COR-L47 (cell line): Measurements from ENCODE around the gene NOTCH3.

Experiments
- DNase-seq: peaks from one replicate; lab custom pipeline; 2025; lab: John Stamatoyannopoulos, UW

NOTCH3 gene

DNA sequence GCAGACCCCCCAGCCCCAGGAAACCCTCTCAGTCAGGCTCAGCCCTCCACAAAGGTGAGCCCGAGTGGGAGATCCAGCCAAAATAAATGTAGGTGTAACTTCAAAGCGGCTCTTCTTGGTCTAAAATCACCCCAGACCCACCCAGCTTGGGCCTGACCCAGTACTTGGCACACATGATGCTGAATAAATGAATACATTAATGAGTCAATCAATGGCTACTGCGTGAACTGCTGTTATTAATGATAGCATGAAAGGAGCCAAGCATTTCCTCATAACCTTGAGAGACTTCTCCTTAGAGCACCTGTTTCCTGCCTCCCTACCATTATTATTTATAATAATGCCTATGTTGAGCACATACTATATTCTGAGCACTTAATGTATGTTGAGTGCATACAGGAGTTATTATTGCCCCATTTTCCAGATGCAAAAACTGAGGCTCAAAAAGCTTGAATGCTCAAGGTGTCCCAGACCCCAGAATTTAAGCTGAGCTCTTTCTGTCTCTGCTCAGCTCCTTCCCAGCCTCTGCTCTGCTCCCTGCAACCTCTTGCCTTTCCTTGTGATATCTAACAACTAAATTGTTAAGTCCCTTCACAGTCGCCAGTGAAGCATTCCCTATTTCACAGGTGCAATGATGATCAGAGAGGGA is 4.3 kb downstream of the NOTCH3 start:
- no peak for DNase-seq

DNA sequence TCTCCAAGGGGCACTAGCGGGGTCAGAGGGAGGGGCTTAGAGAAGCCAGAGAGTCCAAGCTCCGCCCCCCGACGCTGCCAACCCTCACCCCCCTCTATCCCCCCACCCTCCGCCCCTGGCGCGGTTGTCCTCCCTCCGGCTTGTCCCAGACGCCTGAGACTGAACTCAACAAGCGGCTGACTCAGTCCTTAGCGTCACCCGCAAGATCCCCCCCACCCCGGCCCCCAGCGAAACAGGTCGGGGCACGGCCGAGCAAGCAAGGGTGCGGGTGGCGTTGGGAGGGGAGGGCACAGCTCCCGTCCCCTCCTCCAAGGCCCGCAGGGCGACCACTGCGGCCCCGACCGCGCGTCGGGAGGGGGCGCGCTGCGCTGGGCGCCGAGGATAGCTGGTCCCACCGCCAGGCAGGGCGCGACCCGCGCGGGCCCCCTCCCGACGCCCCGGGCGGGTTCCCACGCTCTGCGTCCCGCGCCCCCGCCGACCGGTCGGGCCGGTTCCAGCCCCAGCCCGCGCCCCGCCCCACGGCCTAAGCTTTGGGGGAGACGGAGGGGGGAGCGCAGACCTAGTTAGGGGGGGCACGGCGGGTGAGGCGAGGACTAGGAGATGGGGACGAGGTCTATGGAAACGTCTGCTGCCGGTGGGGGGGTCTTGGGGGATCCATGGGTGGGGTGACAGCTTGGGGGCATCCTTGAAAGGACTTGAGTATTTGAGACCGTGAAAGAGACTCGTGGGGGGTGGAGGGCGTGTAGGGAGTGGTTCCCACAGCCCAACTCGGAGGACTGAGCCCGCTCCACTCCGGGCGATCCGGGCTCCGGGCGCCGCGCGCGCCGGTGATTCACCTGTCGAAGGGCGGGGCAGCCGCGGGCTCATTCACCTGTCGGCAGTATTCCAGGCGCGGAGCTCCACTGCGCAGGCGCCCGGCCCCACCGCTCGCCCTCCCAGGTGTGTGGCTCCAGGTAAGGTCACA is 5.1 kb downstream of the NOTCH3 start:
- peak; percentile 67 for DNase-seq

DNA sequence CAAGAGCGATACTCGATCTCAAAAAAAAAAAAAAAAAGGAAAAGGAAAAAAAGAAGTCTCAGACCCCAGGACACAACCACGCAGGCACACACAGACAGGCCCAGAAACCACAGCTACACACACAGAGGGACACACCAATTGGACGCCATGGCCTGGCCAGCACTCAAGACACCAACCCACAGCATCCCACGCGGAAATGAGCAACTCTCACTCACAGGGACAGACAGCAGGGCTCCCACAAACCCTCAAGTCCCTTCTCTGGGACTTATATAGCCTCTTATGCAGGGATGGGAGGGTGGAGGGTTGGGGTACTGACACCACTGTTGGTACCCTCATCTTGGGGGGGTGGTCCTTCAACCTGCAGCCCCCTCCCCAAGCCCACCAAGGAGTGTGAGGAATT is 5.9 kb downstream of the NOTCH3 start:
- no peak for DNase-seq

DNA sequence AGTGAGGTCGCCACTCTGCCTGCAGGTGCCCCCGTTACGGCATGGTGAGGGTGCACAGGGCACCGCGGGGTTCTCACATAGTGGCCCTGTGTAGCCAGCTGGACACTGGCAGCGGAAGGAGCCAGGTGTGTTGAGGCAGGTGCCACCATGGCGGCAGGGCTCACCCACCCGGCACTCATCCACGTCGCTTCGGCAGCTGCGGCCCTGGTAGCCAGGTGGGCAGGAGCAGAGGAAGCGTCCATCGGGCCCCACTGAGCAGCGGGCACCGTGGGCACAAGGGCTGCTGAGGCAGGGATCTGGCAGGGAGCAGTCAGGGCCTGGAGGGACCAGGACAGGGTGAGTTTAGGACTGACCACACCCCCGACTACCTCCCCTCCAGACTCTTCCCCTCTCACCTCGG is 8.8 kb downstream of the NOTCH3 start:
- no peak for DNase-seq

DNA sequence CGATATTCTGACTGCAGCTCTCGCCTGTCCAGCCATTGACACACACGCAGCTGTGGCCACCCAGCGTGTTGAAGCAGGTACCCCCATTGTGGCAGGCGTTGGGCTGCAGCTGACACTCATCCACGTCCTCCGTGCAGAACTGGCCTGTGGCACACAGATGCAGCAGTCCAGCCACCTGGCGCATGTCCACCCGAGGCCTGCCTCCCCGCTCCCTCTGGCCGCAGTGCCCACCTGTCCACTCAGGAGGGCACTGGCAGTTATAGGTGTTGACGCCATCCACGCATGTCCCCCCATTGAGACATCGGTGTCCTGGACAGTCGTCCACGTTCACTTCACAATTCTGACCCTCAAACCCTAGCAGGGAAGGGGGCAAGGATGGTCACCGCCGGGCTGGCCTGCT is 9.3 kb downstream of the NOTCH3 start:
- DNase-seq, result no peak

DNA sequence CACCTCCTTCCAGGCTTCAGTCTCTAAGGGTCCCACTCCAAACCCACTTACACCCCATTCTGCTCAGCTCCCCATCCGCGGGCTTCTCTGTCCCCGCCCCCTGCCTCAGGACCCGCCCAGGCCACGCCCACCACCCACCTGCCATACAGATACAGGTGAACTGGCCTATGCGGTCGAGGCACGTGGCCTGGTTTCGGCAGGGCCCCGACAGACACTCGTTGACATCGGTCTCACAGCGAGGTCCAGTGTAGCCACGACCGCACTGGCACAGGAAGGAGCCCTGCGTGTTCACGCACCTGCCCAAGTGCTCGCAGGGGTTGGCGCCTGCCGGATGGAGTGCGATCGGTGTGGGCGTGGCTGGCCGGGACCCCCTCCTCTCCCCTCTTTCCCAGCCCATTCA is 11.9 kb downstream of the NOTCH3 start:
- no peak for DNase-seq

DNA sequence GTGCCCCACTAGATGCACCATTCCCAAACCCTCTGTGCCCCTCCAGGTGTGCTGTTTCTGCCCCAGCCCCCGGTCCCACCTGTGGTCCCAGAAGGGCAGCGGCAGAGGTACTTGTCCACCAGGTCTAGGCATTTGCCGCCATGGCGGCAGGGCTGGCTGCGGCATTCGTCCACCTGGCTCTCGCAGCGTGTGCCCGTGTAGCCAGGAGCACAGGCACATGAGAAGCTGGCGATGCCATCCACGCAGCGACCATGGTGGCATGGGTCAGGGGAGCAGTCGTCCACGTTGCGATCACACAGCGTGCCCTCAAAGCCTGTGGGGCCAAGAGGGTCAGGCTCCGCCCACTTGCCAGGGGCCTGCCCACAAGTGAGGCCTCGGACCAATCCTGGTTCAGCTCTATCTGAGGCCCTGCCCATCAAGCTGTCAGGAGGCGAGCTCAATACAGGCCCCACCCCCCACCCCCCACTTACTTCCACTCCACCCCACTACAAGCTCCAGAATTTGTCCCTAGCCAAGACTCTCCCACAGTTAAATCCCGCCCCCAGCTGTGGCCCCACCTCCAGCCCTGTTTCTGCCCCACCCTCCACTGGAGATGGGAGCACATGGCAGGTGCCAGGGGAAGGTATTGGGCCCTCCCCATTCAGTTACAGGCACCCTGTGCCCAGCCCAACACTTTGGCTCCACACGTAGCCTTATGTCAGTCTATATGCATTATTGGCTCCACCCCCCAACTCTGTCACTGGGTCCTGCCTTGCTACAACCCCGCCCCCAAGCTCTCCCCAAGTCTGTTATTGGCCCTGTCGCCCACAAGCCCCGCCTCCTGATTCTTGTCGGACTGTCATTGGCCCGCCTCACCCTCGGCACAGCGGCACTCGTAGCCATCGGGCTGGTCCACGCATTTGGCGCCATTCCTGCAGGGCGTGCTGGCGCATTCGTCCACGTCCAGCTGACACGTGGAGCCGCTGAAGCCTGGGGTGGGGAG is 13.5 kb downstream of the NOTCH3 start:
- DNase-seq, result no peak

DNA sequence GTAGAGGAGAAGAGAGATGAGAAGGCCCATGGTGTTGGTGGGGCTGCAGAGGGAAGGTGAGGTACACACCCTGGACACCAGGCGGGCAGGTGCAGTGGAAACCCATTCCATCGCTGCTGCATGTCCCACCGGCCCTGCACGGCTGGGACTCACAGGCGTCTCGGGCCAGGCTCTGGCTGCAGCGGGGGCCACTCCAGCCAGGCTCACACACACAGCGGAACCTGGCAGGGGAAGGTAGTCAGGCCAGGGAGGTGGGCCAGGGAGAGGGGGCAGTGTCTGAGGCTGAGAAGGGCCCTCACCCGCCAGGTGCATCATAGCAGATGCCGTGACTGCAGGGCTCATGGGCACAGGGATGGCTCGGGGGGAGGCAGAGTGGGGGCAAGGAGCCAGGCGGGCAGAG is 15.6 kb downstream of the NOTCH3 start:
- no peak for DNase-seq

DNA sequence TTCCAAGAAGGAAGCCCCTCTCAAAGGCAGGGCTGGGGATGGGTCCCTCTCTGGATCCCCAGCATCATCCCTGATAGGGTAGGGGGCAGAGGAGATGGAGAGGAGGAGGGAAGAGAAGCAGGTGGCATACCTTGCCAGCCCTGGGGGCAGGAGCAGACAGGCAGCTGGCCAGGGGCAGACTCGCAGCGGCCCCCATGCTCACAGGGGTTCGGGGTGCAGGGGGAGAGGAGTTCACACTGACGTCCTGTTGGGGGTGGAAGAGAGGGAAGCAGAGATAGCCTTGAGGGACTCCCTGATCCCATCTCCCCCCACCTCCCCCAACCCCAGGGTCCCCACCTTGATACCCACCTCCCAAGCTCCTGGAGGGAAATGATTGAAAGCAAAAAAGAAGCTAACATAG is 16.0 kb downstream of the NOTCH3 start:
- DNase-seq, result no peak

DNA sequence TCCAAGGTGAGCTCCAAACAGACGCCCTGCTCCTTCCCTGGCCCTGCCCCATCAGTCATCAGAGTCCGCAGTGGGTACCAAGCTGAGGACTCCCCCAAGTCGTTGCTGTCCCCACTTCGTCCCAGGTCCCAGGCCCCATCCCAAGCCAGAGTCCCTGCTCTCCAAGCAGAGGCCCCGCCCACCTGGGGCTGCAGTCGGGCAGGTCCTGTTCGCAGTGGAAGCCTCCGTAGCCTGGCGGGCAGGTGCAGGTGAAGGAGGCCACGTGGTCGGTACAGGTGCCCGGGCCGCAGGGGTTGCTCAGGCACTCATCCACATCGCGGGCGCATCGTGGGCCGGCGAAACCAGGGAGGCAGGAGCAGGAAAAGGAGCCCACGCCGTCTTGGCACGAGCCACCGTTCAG is 19.4 kb downstream of the NOTCH3 start:
- no peak for DNase-seq

DNA sequence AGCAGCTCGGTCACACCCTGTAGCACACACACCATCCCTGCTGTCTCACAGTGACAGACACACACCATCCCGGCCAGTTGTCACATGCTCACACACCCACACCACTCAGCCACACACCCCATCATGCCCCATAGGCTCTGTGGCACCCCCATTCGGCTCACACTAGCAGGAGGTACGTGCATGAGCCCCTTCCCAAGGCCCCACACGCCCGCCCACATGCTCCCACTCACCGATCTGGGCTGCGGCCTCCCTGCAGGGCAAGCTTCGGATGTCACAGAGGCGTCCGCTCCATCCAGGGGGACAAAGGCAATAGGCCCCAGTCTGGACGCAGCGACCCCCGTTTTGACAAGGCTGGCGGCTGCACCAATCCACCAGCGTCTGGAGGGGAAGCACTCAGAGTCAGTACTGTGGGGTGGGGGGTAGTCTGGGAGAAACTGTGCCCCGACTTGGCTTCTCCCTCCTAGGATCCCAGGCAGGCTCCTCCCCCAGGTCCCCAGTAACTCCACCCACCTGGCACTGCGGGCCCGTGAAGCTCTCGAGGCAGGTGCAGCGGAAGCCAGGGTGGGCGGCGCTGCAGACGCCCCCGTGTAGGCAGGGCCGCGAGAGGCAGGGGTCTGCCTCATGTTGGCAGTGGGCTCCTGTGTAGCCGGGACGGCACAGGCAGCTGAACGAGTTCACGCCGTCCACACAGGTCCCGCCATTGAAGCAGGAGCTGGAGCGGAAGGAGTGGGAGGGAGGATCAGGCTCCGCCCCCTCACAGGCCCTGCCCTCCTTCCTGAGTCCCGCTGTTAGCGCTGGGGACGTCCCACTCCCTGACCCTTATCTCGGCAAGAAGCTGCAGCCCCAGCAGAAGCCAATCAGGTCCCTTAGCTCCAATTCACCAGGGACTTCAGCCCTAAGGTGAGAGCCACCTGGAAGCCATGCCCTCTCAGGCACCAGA is 20.1 kb downstream of the NOTCH3 start:
- no peak for DNase-seq

DNA sequence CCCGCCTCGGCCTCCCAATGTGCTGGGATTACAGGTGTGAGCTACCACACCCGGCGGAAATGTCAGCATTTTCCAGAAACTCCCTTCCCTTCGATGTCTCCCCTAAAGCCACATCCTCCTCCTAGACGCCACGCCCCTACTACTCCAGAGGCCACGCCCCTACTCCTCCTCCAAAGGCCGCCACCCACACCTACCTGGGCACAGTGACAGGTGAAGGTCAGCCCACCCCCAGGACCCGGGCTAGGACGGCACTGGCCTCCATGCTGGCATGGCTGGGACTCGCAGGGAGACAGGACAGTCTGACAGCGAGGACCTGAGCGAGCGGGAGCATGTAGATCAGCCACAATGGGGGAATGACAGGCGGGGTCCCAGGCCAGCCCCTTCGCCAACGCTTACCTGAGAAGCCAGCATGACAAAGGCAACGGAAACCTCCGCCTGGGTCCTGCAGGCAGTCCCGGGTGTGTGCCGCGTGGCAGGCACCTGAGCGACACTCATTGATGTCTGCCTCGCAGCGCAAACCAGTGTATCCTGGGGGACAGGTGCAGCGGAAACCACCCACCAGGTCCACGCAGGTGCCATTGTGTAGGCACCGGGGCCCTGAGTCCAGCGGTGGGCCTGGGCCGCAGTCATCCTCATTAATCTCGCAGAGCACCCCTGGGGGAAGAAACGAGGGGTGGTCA is 22.0 kb downstream of the NOTCH3 start:
- no peak for DNase-seq

DNA sequence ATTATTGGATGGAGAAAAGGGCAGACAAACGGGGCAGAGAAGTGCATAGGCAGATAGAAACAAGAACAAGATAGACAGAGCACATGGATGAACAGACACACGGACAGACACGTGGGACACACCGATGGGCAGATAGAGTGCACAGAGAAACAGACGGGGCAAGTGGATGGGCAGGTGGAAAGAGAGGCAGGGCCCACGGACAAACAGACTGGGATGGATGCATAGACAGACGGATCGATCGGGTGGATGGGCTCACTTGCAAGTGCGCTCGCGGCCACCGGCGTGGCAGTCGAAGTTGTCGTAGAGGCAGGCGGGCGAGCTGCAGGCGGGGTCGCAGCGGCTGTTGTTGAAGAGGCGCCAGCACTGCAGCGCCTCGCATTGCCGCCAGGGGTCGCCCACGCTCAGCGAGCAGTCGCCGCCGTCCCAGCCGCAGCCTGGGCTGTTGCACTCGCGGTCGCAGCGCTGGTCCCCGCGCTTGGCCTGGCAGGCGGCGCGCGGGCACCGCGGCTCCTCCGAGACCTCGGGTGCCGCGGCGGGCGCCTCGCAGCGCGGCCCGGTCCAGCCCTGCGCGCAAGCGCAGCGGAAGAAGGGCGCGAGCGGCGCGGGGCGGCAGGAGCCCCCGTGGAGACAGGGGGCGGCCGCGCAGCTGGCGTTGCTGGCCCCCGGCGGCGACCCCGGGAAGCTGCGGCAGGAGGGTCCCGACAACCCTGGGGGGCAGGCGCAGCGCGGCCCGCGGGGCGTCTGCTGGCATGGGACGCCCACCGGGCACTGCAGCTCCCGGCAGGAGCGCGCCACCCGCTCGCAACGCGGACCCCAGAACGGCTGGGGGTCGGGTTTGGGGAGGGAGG is 23.3 kb downstream of the NOTCH3 start:
- peak; percentile 76 for DNase-seq

DNA sequence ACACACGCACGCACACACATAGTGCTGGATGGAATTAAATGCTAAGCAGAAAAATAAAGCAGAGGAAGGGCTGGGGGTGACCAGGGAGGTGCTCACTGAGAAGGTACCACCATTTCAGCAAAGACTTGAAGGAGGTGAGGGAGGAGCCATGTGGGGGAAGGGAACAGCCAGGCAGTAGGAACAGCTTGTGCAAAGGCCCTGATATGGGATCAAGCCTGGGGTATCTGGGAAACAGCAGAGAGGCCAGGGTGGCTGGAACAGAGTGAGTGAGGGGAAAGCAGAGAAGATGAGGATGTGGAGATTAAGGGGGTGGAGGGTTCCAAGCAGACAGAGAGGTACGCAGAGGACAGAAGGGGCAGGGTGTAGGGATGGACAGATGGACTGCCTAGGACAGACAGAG is 25.2 kb downstream of the NOTCH3 start:
- DNase-seq, result no peak

DNA sequence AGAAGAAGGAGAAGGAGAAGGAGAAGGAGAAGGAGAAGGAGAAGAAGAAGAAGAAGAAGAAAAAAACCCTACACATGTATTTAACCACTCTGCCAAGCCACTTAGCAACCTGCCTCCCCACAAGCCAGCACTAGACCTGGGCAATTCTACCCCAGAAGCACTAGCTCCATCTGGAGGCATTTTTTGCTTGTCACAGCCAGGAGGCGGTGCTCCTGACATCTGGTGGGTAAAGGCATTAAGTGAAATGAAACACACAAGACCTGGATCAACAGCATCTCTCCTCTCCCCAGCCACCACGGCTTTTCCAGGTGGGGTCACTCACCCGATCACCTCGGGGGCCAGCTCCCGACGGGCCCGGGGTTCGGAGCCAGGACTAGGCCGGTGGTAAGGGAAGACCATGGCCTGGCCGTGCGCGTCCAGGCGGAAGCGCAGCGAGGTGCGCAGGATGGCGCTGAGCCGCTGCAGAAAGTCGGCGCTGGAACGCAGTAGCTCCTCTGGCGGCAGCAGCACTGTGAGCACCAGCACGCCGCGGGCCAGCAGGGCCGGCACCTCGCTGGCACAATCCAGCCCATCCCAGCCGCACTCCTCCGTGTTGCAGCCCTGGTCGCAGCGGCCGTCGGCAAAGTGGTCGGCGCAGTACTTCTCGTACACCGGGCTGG is 26.9 kb downstream of the NOTCH3 start:
- no peak for DNase-seq

DNA sequence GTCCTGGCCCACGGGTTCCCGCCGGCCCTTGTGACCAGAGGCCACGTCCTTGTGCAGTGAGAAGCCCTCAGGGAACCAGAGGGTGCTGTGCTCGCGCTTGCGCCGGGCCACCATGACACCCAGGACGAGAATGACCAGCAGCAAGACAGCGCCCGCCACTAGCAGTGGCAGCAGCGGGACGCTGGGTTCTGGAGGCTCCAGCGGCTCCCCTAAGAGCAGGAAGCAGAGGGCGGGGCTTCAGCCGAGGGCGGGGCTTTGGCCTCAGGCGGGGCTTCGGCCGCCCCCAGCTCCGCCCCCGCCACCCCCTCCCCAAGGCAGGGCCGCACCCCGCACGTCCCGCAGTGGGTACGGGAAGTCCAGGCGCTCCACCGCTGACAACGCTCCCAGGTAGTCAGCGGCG is 30.4 kb downstream of the NOTCH3 start:
- DNase-seq, result no peak

DNA sequence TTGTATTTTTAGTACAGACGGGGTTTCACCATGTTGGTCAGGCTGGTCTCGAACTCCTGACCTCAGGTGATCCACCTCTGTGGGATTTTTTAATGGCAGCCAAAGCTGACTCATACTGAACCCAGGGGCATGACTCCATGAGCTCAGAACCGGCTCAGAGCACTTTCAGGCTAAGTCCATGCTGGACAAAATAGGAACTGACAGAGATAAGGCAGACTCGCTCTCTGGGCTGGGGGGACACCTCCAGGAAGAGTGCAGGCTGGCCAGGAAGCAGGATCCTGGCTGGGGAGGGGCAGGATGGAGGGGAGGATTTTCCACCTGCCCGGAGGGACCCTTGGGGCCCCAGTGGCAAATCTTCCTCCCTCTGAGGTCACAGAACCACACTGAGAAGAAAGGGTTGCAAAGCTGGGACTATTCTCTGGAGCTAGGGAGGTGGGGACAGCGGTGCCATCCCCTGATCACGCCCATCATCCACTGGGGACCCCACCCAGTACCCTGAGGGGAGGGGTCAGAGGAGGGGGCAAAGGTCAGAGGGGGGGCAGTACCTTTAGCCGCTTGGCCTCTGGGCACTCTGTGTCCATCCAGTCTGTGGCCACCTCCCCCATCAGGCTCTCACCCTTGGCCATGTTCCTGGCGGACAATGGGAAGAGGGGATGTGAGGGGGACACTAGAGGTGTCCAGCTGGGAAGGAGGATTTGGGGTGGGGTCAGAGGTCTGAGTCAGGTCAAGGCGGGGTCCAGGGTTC is 31.1 kb downstream of the NOTCH3 start:
- DNase-seq, result no peak

DNA sequence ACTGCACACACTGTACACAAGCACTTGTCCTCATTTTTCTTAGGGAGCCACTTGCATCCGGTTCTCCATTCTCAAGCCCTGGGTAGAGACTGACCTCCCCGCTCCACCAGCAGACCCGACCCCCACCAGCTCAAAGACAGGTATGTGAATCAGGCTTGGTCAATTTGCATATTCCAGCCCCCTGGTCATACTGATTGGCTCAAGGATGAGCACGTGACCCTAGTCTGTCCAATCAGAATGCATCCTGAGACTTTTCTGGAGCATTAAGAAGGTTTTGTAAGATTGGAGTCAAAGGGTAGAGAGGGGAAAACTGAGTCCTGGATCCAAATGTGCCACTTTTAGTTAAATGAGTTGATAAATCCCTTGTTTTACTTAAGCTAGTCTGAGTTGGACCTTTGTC is 34.1 kb downstream of the NOTCH3 start:
- DNase-seq, result no peak
